Right lobe of liver (tissue), 6 donors: ENCODE measurements around the gene USP6NL. TPM values are rescaled to one million over a fixed set of nuclear protein-coding genes. Genes with fewer than 3 reads are reported as not detected.

Source experiments
- ATAC-seq, 4 donors: fragments of 200-7000 bp; cut with Tn5 transposase; one replicate each; pipeline ENCODE4 v1.9.1; 2020; ENCODE audit warnings: mild to moderate bottlenecking in 4 of 4, moderate library complexity in 4 of 4
- DNase-seq, 3 donors: peaks; one replicate each; pipeline ENCODE4 v3.0.0-alpha.2; 2020
- H3K27ac ChIP-seq, 3 donors: fragments of 200-600 bp; one replicate each; pipeline ENCODE4 v1.8.0; 2022
- H3K27me3 ChIP-seq, 2 donors: fragments of 200-600 bp; one replicate each; pipeline ENCODE4 v1.8.0; 2022
- H3K36me3 ChIP-seq, 4 donors: fragments of 200-600 bp; sonication (generic) in 1 of 4; one replicate each; pipeline versions ENCODE4 v1.5.1 to v1.8.0; 2017 to 2022; ENCODE audit warnings: control low read depth in 1 of 4
- H3K4me1 ChIP-seq, 4 donors: fragments of 200-600 bp; sonication (generic) in 1 of 4; one replicate each; pipeline versions ENCODE4 v1.5.1 to v1.8.0; 2017 to 2022; ENCODE audit warnings: control low read depth in 1 of 4
- H3K4me3 ChIP-seq, 3 donors: fragments of 200-600 bp; one replicate each; pipeline ENCODE4 v1.8.0; 2022
- H3K9me3 ChIP-seq, 4 donors: fragments of 200-600 bp; sonication (generic) in 1 of 4; one replicate each; pipeline versions ENCODE4 v1.5.1 to v1.8.0; 2017 to 2022; ENCODE audit warnings: control low read depth in 1 of 4
- POLR2A ChIP-seq: fragments of 450-650 bp; IDR thresholded peaks from one replicate; pipeline ENCODE4 v1.6.1; 2017; ENCODE audit warnings: antibody characterized with exemption, mild to moderate bottlenecking
- WGBS: methylation state at CpG from one replicate; pipeline ENCODE4 v1.1.6; 2018; ENCODE audit warnings: low coverage, low lambda C conversion rate; ENCODE audit not compliant: insufficient coverage; ENCODE audit errors: missing lambda C conversion rate; 5-methylcytosine and 5-hydroxymethylcytosine counted together
- intact Hi-C, 2 donors: fragments of 100-400 bp; cut with DNase I; formaldehyde crosslinking; loops; one replicate each; pipeline versions ENCODE4 v1.11.2 to v1.14.1; 2022
- total RNA-seq, 6 experiments: library from RNA; depleted of rRNA in 2 of 6; stranded (reverse); fragments of >200 nt in 2 of 6; fragmentation: NEBNext Ultra II Directional in 3 of 6; extraction: Animal tissue kit (Norgen Biotek cat#: 25700) in 3 of 6; gene quantifications; one replicate each; pipeline versions ENCODE4 v1.1.0 to v1.2.4, GENCODE V29; 2016 to 2023
- TF ChIP-seq, protein P1 (sequence below), 4 donors: fragments of 200-600 bp in 3 of 4; fragments of 450-650 bp in 1 of 4; IDR thresholded peaks; one replicate each; pipeline versions ENCODE4 v1.5.1 to v1.8.0; 2016 to 2022; ENCODE audit warnings: antibody characterized with exemption in 4 of 4, mild to moderate bottlenecking in 2 of 4
- donor health status: DM: no; HTN: yes; CAD: no.
- donor health status: DM: no; HTN: no; CAD: no.
- donor health status: DM: no; HTN: no; CAD: no.
- donor health status: DM: no; HTN: yes; CAD: no.
- donor health status: DM: no; HTN: yes; CAD: no.

Gene USP6NL
- total RNA-seq, 6 experiments from 2014 or later = 8.4 to 15.3 (median 11.5) TPM

DNA sequence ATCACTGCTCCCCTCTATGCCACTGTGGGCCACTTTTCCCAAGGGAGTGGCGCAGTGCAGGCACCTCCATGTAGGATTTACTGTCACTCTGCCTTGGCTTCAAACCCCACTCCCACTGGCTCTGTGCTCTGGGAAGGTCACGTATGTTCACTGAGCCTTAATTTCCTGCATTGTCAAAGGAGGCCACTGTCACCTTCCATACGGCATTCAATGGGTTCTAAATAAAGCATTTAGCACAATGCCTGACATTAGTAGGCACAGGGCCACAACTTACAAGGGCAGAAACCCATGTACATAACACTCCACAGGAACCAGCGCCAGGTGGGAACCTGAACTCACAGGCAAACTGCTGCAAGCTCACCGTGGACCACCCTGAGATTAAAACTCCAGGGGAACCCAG lies 196.4 kb downstream of the USP6NL start:
- DNase-seq (peak in 1 of 3 donors; percentile 29), ATAC-seq (peak in 1 of 4 donors; percentile 33)
- Histone ChIP-seq H3K4me1 (peaks cover 0 to 8% (median 0%) of the 10 kb centered on the region in 4 donors), H3K27ac (peak overlapping the region in 1 of 3 donors; percentile 15), H3K9me3 (no peaks in the 10 kb centered on the region), H3K36me3 (no peaks in the 10 kb centered on the region), H3K4me3 (no peak overlapping the region), H3K27me3 (no peaks in the 10 kb centered on the region)
- WGBS = 68% methylated on average over 4 of the region's 5 CpGs
- intact Hi-C loops = no loop called here
- TF ChIP-seq, protein P1, sequence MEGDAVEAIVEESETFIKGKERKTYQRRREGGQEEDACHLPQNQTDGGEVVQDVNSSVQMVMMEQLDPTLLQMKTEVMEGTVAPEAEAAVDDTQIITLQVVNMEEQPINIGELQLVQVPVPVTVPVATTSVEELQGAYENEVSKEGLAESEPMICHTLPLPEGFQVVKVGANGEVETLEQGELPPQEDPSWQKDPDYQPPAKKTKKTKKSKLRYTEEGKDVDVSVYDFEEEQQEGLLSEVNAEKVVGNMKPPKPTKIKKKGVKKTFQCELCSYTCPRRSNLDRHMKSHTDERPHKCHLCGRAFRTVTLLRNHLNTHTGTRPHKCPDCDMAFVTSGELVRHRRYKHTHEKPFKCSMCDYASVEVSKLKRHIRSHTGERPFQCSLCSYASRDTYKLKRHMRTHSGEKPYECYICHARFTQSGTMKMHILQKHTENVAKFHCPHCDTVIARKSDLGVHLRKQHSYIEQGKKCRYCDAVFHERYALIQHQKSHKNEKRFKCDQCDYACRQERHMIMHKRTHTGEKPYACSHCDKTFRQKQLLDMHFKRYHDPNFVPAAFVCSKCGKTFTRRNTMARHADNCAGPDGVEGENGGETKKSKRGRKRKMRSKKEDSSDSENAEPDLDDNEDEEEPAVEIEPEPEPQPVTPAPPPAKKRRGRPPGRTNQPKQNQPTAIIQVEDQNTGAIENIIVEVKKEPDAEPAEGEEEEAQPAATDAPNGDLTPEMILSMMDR (IDR thresholded peaks at IDR 0.05) = no peak
- TF ChIP-seq POLR2A = no peak

DNA sequence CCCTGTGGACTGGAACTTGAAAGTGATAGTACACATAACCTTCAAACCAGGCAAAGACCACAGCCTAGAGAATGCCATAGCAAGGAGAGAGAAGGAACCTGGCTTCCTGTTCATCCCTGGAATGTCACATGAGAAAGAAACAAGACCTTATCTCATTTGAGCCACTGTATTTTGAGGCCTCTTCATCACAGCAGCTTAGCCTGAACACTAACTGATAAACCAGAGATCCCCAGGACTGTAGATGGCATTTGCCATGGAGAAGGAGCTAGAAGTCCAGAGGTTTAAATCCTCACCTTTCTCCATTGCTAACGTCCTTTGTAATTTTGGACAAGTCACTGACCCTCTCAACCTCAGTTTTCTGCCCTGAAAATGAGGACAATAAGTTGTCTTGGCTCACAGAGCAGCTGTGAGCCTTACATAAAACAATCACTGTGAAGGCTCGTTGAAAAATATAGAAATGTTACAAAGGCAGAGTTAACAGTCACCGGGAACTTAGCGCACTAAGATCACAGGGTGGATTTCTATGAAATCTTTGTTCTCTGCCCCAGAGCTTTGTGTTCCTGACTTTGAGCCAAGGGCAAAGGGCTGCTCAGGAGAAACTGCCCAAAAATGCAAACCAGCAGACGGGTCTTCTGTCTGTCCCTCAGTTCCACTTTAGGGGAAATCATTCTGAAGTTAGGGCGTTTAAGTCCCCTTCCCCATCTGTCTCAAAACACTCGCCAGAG lies 197.0 kb downstream of the USP6NL start:
- Histone ChIP-seq H3K4me3 (no peak overlapping the region), H3K27me3 (no peaks in the 10 kb centered on the region), H3K27ac (peak overlapping the region in 1 of 3 donors; percentile 15), H3K4me1 (peaks cover 0 to 8% (median 0%) of the 10 kb centered on the region in 4 donors), H3K9me3 (no peaks in the 10 kb centered on the region), H3K36me3 (no peaks in the 10 kb centered on the region)
- no peak for TF ChIP-seq POLR2A
- TF ChIP-seq, protein P1 (IDR thresholded peaks at IDR 0.05) = no peak
- 43% methylated on average over 7 of the region's 7 CpGs for WGBS
- ATAC-seq = peak; percentile 75 to 90 (median 80)
- intact Hi-C loops = no loop called here
- DNase-seq = peak in 1 of 3 donors; percentile 56

DNA sequence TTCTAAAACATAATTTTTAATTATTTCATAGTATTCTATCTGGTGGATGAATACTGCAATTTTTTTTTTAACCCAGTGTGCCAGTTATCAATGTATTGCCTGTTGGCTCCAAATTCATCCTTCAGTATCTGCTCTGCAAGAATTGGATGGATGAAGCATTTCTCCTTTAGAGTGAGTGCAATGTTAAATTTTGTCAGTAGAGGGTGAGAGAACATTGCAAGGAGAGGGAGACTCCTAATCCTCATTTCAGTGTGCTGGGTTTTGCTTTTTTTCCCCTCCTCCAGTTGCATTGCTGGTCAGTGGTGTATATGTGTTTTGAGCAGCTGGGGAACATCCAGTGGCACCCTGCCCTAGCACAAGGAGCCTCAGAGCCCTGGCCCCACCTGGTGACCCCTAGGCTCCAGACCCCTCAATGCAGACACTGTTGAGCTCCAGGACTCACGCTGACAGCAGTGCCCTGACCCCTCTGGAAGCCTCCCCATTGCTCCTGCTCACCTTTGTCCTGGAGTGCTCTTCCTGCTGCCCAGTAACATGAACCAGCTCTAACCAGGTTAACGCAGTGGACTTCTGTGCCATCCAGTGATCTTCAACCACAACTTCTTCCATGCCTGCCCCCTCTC lies 199.4 kb downstream of the USP6NL start:
- Histone ChIP-seq H3K36me3 (no peaks in the 10 kb centered on the region), H3K4me1 (peaks cover 0 to 8% (median 0%) of the 10 kb centered on the region in 4 donors), H3K9me3 (no peaks in the 10 kb centered on the region), H3K27ac (no peak overlapping the region), H3K27me3 (no peaks in the 10 kb centered on the region), H3K4me3 (no peak overlapping the region)
- peak in 2 of 4 donors; percentile 17 to 20 for ATAC-seq
- DNase-seq = no peak
- intact Hi-C loops = no loop called here
- TF ChIP-seq, protein P1 (IDR thresholded peaks at IDR 0.05) = peak in 2 of 4 donors; percentile 5 to 19
- TF ChIP-seq POLR2A = no peak
- WGBS = no CpG with 5 or more reads among the region's 2 CpGs

DNA sequence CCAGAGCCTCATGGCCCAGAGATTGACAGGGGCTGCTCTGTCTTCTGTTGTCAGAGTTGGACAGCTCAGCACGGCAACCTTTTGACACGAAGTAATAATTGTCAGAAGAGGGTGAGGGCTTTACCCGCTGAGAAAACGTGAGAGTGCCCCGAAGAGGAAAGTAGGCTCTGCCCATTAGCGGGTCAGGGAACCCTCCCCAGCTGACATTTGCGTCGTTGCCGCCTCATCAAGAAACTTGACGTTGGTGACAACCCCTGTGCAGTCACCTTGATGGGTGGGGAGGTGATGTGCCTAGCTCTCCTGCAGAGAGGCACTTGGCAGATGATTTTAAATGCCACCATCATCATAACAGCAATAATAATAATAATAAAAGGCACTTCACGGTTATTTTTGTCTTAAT lies 202.1 kb downstream of the USP6NL start:
- Histone ChIP-seq H3K27ac (no peak overlapping the region), H3K27me3 (no peaks in the 10 kb centered on the region), H3K36me3 (no peaks in the 10 kb centered on the region), H3K9me3 (no peaks in the 10 kb centered on the region), H3K4me3 (no peak overlapping the region), H3K4me1 (peaks cover 0 to under 1% (median 0%) of the 10 kb centered on the region in 4 donors)
- DNase-seq (no peak), ATAC-seq (no peak)
- intact Hi-C loops = no loop called here
- TF ChIP-seq, protein P1 (IDR thresholded peaks at IDR 0.05) = no peak
- TF ChIP-seq POLR2A = no peak
- WGBS = 66% methylated on average over 9 of the region's 11 CpGs
